PC-9 (cell line): ENCODE measurements around the gene ABCA4. TPM values are rescaled to one million over a fixed set of nuclear protein-coding genes. Genes with fewer than 3 reads are reported as not detected.

Experiments
- BruUV-seq: library from RNA; stranded (reverse); fragments of 400-500 nt; replicated peaks from 2 replicates; lab custom pipeline; 2021; lab: Mats Ljungman, UMichigan
- CTCF ChIA-PET: fragments of 300-600 bp; sonication (Branson Sonifier 250); formaldehyde crosslinking; loops from one replicate; lab custom pipeline; 2022; ENCODE audit warnings: antibody characterized with exemption; lab: Charles Lee
- POLR2A ChIA-PET: fragments of 300-600 bp; sonication (Branson Sonifier 250); formaldehyde crosslinking; loops from one replicate; lab custom pipeline; 2022; ENCODE audit warnings: antibody characterized with exemption; ENCODE audit not compliant: unreplicated experiment; lab: Charles Lee
- DNase-seq, 2 experiments: peaks; one replicate each; pipeline versions ENCODE4 v3.0.0 to v3.0.0-alpha.2; 2015 to 2022; ENCODE audit warnings: mixed read lengths in 1 of 2
- H2AFZ ChIP-seq: fragments of 200-600 bp; sonication (generic); 2 replicates; pipeline ENCODE4 v1.8.1; 2017; ENCODE audit warnings: antibody characterized with exemption
- H3F3A ChIP-seq: fragments of 200-600 bp; sonication (generic); 2 replicates; pipeline ENCODE4 v1.8.1; 2017; ENCODE audit warnings: antibody characterized with exemption, mild to moderate bottlenecking, low read depth; ENCODE audit not compliant: insufficient read depth
- H3K27ac ChIP-seq: fragments of 200-600 bp; sonication (generic); 2 replicates; pipeline ENCODE4 v1.6.1; 2016; ENCODE audit warnings: mixed run types
- H3K27me3 ChIP-seq: fragments of 200-600 bp; sonication (generic); 2 replicates; pipeline ENCODE4 v1.6.1; 2016; ENCODE audit warnings: low read depth, mixed run types; ENCODE audit not compliant: insufficient read depth
- H3K36me3 ChIP-seq: fragments of 200-600 bp; sonication (generic); 2 replicates; pipeline ENCODE4 v1.6.1; 2016; ENCODE audit warnings: low read depth, mixed run types
- H3K4me1 ChIP-seq: fragments of 200-600 bp; sonication (generic); replicated peaks from 2 replicates; pipeline ENCODE4 v1.6.1; 2016; ENCODE audit warnings: mixed run types; ENCODE audit not compliant: insufficient read depth
- H3K4me2 ChIP-seq: fragments of 200-600 bp; sonication (generic); 2 replicates; pipeline ENCODE4 v1.6.1; 2017; ENCODE audit warnings: mixed run types
- H3K4me3 ChIP-seq: fragments of 200-600 bp; sonication (generic); 2 replicates; pipeline ENCODE4 v1.6.1; 2016; ENCODE audit warnings: mixed run types
- H3K79me2 ChIP-seq: fragments of 200-600 bp; sonication (generic); 2 replicates; pipeline ENCODE4 v1.6.1; 2017; ENCODE audit warnings: low read depth, mixed run types
- H3K9me2 ChIP-seq: fragments of 200-600 bp; sonication (generic); 2 replicates; pipeline ENCODE4 v1.8.1; 2017; ENCODE audit warnings: mild to moderate bottlenecking; ENCODE audit not compliant: insufficient read depth
- H3K9me3 ChIP-seq: fragments of 200-600 bp; sonication (generic); 2 replicates; pipeline ENCODE4 v1.8.1; 2016; ENCODE audit warnings: low read depth; ENCODE audit not compliant: insufficient read depth
- H4K20me1 ChIP-seq: fragments of 200-600 bp; sonication (generic); 2 replicates; pipeline ENCODE4 v1.8.1; 2017; ENCODE audit not compliant: insufficient read depth
- CTCF ChIP-seq: fragments of 200-600 bp; sonication (generic); conservative IDR thresholded peaks from 2 replicates; pipeline ENCODE4 v1.6.1; 2017; ENCODE audit warnings: mixed run types, antibody characterized with exemption, mild to moderate bottlenecking, moderate library complexity
- EZH2 ChIP-seq: fragments of 200-600 bp; sonication (generic); IDR thresholded peaks from 2 replicates; pipeline ENCODE4 v1.8.0; 2017; ENCODE audit warnings: antibody characterized with exemption, low read depth
- intact Hi-C: fragments of 100-400 bp; cut with micrococcal nuclease; formaldehyde crosslinking; loops from one replicate; pipeline ENCODE4 v1.10.0; 2022; ENCODE audit not compliant: unreplicated experiment
- total RNA-seq: library from RNA; stranded (reverse); gene quantifications from 2 replicates; pipeline ENCODE4 v1.2.3, GENCODE V29; 2021

Gene ABCA4
- total RNA-seq, 1 experiment from 2014 or later, result 20.8 TPM

DNA sequence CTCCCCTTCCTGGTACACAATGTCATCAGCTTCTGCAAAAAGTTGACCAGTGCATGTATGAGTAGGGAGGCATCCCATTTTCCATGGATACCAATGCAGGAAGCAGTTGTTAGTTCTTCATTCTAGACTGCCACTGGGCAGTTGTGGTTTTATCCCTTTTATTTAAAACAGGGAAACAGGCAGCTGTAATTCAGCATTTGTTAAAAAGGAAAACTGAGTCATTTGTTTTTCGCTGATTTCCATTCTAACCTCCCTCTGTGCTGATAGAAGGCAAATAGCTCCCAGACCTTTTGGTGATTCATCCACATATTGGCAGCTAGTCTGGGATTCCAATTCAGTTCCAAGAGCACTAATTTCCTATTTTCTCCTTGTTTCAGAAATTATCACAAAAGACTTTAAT lies 21.1 kb upstream of the ABCA4 start:
- Histone ChIP-seq H4K20me1 (no peaks in the 10 kb centered on the region), H3K27ac (no peak overlapping the region), H3K9me3 (no peaks in the 10 kb centered on the region), H3K4me3 (no peak overlapping the region), H3K36me3 (no peaks in the 10 kb centered on the region), H3F3A (peaks cover 11% of the 10 kb centered on the region; the same call in 1 of the 2 replicates), H3K79me2 (no peaks in the 10 kb centered on the region), H3K9me2 (no peaks in the 10 kb centered on the region), H3K4me1 (peaks cover 12% of the 10 kb centered on the region), H2AFZ (no peak overlapping the region), H3K27me3 (no peaks in the 10 kb centered on the region), H3K4me2 (no peak overlapping the region)
- ChIA-PET POLR2A (no interaction called here), CTCF (no interaction called here)
- no TSS peak for BruUV-seq
- intact Hi-C loops, result no loop called here
- no peak for TF ChIP-seq EZH2
- no peak for TF ChIP-seq CTCF
- DNase-seq, result no peak

GRCh38 chr1:94132111-94132510 lies 11.2 kb upstream of the ABCA4 start:
- Histone ChIP-seq H4K20me1 (no peaks in the 10 kb centered on the region), H3K4me1 (peaks cover 6% of the 10 kb centered on the region), H3K4me2 (no peak overlapping the region), H3F3A (no peaks in the 10 kb centered on the region), H3K79me2 (no peaks in the 10 kb centered on the region), H3K9me3 (peaks cover 4% of the 10 kb centered on the region; the same call in 1 of the 2 replicates), H3K27ac (no peak overlapping the region), H3K36me3 (no peaks in the 10 kb centered on the region), H3K27me3 (no peaks in the 10 kb centered on the region), H2AFZ (no peak overlapping the region), H3K9me2 (no peaks in the 10 kb centered on the region), H3K4me3 (no peak overlapping the region)
- TF ChIP-seq EZH2 (no peak), CTCF (no peak)
- intact Hi-C loops, result no loop called here
- no TSS peak for BruUV-seq
- POLR2A ChIA-PET, result no interaction called here
- CTCF ChIA-PET, result no interaction called here
- no peak for DNase-seq

- Histone ChIP-seq H3K79me2 (no peaks in the 10 kb centered on the region), H3K9me3 (peaks cover 4% of the 10 kb centered on the region; the same call in 1 of the 2 replicates), H3K9me2 (no peaks in the 10 kb centered on the region), H3K4me2 (peak overlapping the region; percentile 18), H3K4me3 (no peak overlapping the region), H3F3A (no peaks in the 10 kb centered on the region), H3K27me3 (no peaks in the 10 kb centered on the region), H3K4me1 (peaks cover 9% of the 10 kb centered on the region), H2AFZ (peak overlapping the region; percentile 18; the same call in 1 of the 2 replicates), H3K27ac (peak overlapping the region; percentile 29; the same call in 1 of the 2 replicates), H4K20me1 (no peaks in the 10 kb centered on the region), H3K36me3 (no peaks in the 10 kb centered on the region)
- POLR2A ChIA-PET, result no interaction called here
- no TSS peak for BruUV-seq
- peak; percentile 43 to 61 for DNase-seq
- TF ChIP-seq CTCF, result no peak
- TF ChIP-seq EZH2, result no peak
- intact Hi-C loops, result loop anchor here (1.0 kb wide), 1 partner anchor 13 kb away; no protein-coding TSS in a partner anchor
- CTCF ChIA-PET, result no interaction called here
Measured at GRCh38 chr1:94130851-94131595, 10.1 kb upstream of the ABCA4 start.
